ENCODE measurements around the gene BRD3OS. TPM values are rescaled to one million over a fixed set of nuclear protein-coding genes. Genes with fewer than 3 reads are reported as not detected.

BRD3OS gene
- total RNA-seq, 1 experiment from 2014 or later, result 16.2 TPM

DNA sequence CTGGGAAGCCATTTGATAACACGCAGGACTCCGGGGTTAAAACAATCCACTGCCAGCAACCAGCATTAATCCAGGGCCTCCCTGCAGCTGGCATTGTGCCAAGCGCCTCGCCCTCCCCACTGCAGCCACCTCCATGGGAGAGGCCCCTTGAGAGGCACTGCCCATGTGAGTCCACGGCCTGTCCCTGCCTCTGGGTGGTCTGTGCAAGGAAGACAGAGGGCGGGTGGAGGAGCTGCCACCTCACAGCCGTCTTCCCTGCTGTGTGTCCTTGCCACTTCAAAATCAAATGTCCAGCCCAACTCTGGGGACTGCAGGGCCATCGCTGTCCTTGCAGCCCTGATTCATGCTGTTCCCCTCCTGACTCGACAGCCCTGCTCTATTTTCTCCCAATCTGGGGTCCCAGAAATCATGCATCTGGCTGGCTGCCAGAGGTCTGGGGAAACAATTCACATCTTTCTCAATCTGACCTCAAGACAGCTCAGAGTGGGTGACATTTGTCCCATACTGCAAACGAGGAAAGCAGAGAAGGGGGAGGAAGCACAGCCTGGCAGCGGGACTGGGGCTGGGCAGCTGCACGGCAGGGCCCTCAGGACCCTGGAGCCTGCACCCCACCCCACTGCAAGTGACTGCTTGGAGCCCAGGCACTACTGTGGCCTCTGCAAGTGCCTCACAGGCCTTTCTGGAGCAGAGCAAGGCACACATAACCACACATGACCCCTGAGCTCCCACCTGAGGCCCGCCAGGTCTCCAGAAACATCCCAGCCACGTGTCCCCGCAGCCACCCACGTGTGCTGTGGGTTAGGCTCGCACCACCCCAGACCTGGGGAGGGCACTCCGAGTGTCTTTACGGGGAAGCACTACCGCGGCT is 15.7 kb downstream of the BRD3OS start:
- TF ChIP-seq ATF1 (CRISPR knock-in tag; IDR thresholded peaks at IDR 0.05) (no peak), SP1 (CRISPR knock-in tag; conservative IDR thresholded peaks at IDR 0.05) (no peak), ZNF219 (CRISPR knock-in tag; IDR thresholded peaks at IDR 0.05; ENCODE audit: borderline replicate concordance) (no peak), CREB1 (CRISPR knock-in tag; IDR thresholded peaks at IDR 0.05) (no peak), ZNF317 (CRISPR knock-in tag; IDR thresholded peaks at IDR 0.05; ENCODE audit: borderline replicate concordance, low read depth) (no peak), CREM (CRISPR knock-in tag; IDR thresholded peaks at IDR 0.05) (no peak), SMAD3 (CRISPR knock-in tag; IDR thresholded peaks at IDR 0.05; ENCODE audit: borderline replicate concordance) (no peak), ZNF138 (CRISPR knock-in tag; conservative IDR thresholded peaks at IDR 0.05) (no peak), EMX1 (CRISPR knock-in tag; IDR thresholded peaks at IDR 0.05) (no peak)
- TF ChIP-seq, protein P1, sequence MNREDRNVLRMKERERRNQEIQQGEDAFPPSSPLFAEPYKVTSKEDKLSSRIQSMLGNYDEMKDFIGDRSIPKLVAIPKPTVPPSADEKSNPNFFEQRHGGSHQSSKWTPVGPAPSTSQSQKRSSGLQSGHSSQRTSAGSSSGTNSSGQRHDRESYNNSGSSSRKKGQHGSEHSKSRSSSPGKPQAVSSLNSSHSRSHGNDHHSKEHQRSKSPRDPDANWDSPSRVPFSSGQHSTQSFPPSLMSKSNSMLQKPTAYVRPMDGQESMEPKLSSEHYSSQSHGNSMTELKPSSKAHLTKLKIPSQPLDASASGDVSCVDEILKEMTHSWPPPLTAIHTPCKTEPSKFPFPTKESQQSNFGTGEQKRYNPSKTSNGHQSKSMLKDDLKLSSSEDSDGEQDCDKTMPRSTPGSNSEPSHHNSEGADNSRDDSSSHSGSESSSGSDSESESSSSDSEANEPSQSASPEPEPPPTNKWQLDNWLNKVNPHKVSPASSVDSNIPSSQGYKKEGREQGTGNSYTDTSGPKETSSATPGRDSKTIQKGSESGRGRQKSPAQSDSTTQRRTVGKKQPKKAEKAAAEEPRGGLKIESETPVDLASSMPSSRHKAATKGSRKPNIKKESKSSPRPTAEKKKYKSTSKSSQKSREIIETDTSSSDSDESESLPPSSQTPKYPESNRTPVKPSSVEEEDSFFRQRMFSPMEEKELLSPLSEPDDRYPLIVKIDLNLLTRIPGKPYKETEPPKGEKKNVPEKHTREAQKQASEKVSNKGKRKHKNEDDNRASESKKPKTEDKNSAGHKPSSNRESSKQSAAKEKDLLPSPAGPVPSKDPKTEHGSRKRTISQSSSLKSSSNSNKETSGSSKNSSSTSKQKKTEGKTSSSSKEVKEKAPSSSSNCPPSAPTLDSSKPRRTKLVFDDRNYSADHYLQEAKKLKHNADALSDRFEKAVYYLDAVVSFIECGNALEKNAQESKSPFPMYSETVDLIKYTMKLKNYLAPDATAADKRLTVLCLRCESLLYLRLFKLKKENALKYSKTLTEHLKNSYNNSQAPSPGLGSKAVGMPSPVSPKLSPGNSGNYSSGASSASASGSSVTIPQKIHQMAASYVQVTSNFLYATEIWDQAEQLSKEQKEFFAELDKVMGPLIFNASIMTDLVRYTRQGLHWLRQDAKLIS (CRISPR knock-in tag; IDR thresholded peaks at IDR 0.05; ENCODE audit: borderline replicate concordance), result no peak
- TF ChIP-seq, protein P2, sequence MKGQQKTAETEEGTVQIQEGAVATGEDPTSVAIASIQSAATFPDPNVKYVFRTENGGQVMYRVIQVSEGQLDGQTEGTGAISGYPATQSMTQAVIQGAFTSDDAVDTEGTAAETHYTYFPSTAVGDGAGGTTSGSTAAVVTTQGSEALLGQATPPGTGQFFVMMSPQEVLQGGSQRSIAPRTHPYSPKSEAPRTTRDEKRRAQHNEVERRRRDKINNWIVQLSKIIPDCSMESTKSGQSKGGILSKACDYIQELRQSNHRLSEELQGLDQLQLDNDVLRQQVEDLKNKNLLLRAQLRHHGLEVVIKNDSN (CRISPR knock-in tag; IDR thresholded peaks at IDR 0.05), result no peak
- TF ChIP-seq, protein P3, sequence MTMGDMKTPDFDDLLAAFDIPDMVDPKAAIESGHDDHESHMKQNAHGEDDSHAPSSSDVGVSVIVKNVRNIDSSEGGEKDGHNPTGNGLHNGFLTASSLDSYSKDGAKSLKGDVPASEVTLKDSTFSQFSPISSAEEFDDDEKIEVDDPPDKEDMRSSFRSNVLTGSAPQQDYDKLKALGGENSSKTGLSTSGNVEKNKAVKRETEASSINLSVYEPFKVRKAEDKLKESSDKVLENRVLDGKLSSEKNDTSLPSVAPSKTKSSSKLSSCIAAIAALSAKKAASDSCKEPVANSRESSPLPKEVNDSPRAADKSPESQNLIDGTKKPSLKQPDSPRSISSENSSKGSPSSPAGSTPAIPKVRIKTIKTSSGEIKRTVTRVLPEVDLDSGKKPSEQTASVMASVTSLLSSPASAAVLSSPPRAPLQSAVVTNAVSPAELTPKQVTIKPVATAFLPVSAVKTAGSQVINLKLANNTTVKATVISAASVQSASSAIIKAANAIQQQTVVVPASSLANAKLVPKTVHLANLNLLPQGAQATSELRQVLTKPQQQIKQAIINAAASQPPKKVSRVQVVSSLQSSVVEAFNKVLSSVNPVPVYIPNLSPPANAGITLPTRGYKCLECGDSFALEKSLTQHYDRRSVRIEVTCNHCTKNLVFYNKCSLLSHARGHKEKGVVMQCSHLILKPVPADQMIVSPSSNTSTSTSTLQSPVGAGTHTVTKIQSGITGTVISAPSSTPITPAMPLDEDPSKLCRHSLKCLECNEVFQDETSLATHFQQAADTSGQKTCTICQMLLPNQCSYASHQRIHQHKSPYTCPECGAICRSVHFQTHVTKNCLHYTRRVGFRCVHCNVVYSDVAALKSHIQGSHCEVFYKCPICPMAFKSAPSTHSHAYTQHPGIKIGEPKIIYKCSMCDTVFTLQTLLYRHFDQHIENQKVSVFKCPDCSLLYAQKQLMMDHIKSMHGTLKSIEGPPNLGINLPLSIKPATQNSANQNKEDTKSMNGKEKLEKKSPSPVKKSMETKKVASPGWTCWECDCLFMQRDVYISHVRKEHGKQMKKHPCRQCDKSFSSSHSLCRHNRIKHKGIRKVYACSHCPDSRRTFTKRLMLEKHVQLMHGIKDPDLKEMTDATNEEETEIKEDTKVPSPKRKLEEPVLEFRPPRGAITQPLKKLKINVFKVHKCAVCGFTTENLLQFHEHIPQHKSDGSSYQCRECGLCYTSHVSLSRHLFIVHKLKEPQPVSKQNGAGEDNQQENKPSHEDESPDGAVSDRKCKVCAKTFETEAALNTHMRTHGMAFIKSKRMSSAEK (CRISPR knock-in tag; IDR thresholded peaks at IDR 0.05; ENCODE audit: borderline replicate concordance), result no peak
- TF ChIP-seq, protein P4, sequence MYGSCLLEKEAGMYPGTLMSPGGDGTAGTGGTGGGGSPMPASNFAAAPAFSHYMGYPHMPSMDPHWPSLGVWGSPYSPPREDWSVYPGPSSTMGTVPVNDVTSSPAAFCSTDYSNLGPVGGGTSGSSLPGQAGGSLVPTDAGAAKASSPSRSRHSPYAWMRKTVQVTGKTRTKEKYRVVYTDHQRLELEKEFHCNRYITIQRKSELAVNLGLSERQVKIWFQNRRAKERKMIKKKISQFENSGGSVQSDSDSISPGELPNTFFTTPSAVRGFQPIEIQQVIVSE (CRISPR knock-in tag; IDR thresholded peaks at IDR 0.05; ENCODE audit: borderline replicate concordance), result no peak
- TF ChIP-seq, protein P5, sequence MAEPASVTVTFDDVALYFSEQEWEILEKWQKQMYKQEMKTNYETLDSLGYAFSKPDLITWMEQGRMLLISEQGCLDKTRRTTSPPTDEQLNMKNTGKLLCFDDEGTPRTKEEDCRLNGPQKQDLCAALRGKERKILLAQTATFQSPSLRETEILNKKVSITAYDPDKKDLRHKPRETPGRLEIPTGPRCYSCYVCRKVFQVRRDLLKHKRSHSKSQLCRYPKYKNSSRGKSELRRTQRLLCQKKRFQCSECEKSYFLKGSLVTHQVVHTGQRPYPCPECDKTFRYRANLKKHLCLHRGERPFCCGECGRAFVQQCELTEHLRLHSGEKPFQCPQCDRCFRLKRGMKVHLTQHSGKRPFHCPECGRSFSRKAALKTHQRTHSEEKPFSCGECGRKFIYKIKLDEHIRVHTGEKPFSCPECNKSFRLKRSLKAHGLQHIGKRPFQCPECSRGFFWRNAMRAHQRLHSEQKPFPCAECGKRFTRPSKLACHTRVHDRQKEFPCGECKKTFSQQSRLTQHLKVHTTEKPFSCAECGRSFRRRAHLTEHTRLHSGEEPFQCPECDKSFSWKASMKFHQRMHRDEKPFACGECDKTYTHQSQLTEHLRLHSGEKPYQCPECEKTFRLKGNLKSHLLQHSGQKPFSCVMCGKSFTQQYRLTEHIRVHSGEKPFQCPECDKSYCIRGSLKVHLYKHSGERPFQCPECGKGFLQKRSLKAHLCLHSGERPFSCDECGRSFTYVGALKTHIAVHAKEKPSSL (CRISPR knock-in tag; conservative IDR thresholded peaks at IDR 0.05), result no peak
- TF ChIP-seq, protein P6, sequence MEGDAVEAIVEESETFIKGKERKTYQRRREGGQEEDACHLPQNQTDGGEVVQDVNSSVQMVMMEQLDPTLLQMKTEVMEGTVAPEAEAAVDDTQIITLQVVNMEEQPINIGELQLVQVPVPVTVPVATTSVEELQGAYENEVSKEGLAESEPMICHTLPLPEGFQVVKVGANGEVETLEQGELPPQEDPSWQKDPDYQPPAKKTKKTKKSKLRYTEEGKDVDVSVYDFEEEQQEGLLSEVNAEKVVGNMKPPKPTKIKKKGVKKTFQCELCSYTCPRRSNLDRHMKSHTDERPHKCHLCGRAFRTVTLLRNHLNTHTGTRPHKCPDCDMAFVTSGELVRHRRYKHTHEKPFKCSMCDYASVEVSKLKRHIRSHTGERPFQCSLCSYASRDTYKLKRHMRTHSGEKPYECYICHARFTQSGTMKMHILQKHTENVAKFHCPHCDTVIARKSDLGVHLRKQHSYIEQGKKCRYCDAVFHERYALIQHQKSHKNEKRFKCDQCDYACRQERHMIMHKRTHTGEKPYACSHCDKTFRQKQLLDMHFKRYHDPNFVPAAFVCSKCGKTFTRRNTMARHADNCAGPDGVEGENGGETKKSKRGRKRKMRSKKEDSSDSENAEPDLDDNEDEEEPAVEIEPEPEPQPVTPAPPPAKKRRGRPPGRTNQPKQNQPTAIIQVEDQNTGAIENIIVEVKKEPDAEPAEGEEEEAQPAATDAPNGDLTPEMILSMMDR (IDR thresholded peaks at IDR 0.05), result no peak
- TF ChIP-seq, protein P7, sequence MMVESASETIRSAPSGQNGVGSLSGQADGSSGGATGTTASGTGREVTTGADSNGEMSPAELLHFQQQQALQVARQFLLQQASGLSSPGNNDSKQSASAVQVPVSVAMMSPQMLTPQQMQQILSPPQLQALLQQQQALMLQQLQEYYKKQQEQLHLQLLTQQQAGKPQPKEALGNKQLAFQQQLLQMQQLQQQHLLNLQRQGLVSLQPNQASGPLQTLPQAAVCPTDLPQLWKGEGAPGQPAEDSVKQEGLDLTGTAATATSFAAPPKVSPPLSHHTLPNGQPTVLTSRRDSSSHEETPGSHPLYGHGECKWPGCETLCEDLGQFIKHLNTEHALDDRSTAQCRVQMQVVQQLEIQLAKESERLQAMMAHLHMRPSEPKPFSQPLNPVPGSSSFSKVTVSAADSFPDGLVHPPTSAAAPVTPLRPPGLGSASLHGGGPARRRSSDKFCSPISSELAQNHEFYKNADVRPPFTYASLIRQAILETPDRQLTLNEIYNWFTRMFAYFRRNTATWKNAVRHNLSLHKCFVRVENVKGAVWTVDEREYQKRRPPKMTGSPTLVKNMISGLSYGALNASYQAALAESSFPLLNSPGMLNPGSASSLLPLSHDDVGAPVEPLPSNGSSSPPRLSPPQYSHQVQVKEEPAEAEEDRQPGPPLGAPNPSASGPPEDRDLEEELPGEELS (CRISPR knock-in tag; IDR thresholded peaks at IDR 0.05), result no peak
- ChIA-PET POLR2A (no interaction called here), CTCF (interaction anchor here (1.3 kb wide), 1 partner anchor 46 kb away, joined by 3 read pairs; no protein-coding TSS in a partner anchor)
- DNase-seq (ENCODE audit: low spot score) (no peak), ATAC-seq (no peak)
- Mint-ChIP-seq H3K36me3 (peaks cover 55% of the 10 kb centered on the region), H3K9me3 (no peaks in the 10 kb centered on the region), H3K4me3 (no peak overlapping the region), H3K4me1 (no peaks in the 10 kb centered on the region), H3K27ac (no peak overlapping the region), H3K27me3 (ENCODE audit: low read depth) (no peaks in the 10 kb centered on the region)

Data from WTC11 (cell line).